Measurements from ENCODE around the gene VPS25. TPM values are rescaled to one million over a fixed set of nuclear protein-coding genes. Genes with fewer than 3 reads are reported as not detected.

The VPS25 gene
- total RNA-seq, 2 experiments from 2014 or later = 78.4 to 84.1 TPM

DNA sequence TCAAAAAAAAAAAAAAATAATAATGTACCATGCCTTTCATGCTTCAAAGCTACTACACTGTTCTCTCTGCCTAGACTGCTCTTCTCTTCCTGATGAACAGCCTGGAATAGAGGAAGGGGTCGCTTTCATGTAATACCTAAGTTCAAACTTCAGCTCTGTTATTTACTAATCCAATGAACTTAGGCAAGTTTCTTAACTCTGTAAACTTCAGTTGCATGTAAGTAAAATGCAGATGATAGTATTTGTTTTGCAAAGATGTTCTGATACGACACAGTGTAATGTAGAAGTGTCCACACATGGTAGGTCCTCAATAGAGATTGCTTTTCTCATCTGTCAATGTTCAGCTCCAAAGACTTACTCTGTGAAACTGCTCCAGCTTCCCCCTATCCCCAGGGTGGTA lies 18.7 kb downstream of the VPS25 start:
- ChIA-PET POLR2A (no interaction called here), CTCF (ENCODE audit: unreplicated experiment) (interaction anchor here (0.6 kb wide), 1 partner anchor 36 kb away, joined by 3 read pairs; no protein-coding TSS in a partner anchor)
- Histone ChIP-seq H3K4me2 (ENCODE audit: low read length) (no peak overlapping the region), H3K4me3 (ENCODE audit: low read depth, low read length, poor library complexity, severe bottlenecking) (no peak overlapping the region), H3K9me2 (ENCODE audit: insufficient read depth, low read length) (no peaks in the 10 kb centered on the region), H2AFZ (ENCODE audit: low read length) (no peak overlapping the region), H4K20me1 (ENCODE audit: insufficient read depth, low read length) (no peaks in the 10 kb centered on the region), H3K4me1 (ENCODE audit: insufficient read depth, low read length, poor library complexity, severe bottlenecking) (no peaks in the 10 kb centered on the region), H3K79me2 (ENCODE audit: insufficient read depth, low read depth, low read length) (no peaks in the 10 kb centered on the region), H3K9me3 (ENCODE audit: low read length) (no peaks in the 10 kb centered on the region), H3K27ac (ENCODE audit: low read depth, low read length, poor library complexity, severe bottlenecking) (no peak overlapping the region), H3K36me3 (ENCODE audit: insufficient read depth, low read length) (no peaks in the 10 kb centered on the region)
- DNase-seq (ENCODE audit: low spot score) = no peak
- no TSS peak for BruUV-seq (replicated peaks)
- no peak for TF ChIP-seq EZH2phosphoT487 (IDR thresholded peaks at IDR 0.05; ENCODE audit: borderline replicate concordance, low read depth, low read length)
- TF ChIP-seq, protein P1, sequence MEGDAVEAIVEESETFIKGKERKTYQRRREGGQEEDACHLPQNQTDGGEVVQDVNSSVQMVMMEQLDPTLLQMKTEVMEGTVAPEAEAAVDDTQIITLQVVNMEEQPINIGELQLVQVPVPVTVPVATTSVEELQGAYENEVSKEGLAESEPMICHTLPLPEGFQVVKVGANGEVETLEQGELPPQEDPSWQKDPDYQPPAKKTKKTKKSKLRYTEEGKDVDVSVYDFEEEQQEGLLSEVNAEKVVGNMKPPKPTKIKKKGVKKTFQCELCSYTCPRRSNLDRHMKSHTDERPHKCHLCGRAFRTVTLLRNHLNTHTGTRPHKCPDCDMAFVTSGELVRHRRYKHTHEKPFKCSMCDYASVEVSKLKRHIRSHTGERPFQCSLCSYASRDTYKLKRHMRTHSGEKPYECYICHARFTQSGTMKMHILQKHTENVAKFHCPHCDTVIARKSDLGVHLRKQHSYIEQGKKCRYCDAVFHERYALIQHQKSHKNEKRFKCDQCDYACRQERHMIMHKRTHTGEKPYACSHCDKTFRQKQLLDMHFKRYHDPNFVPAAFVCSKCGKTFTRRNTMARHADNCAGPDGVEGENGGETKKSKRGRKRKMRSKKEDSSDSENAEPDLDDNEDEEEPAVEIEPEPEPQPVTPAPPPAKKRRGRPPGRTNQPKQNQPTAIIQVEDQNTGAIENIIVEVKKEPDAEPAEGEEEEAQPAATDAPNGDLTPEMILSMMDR (conservative IDR thresholded peaks at IDR 0.05; ENCODE audit: low read length) = no peak
- intact Hi-C loops (cut with micrococcal nuclease; ENCODE audit: unreplicated experiment) = no loop called here

DNA sequence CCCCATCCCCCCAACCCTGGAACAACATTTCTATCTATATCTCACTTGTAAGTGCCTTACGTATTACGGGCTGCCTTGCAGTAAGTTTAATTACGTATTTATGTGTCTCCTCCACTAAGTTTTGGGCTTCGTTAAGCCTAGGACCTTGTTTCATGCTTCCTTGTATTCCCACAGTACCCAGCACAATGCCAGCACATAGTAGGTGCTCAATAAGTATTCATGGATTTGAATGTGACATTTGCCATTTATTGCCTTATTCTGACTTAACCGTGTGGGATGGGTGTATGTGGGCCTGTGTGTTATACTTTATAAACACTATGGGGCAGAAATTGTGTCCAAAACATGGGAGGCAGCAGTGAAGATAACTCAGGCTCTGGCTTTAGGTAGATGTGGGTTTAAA lies 19.3 kb downstream of the VPS25 start:
- ChIA-PET POLR2A (no interaction called here), CTCF (ENCODE audit: unreplicated experiment) (no interaction called here)
- no peaks in the 10 kb centered on the region for H4K20me1 ChIP-seq (ENCODE audit: insufficient read depth, low read length)
- BruUV-seq (replicated peaks) = no TSS peak
- H3K4me3 ChIP-seq (ENCODE audit: low read depth, low read length, poor library complexity, severe bottlenecking) = no peak overlapping the region
- H3K79me2 ChIP-seq (ENCODE audit: insufficient read depth, low read depth, low read length) = no peaks in the 10 kb centered on the region
- H3K27ac ChIP-seq (ENCODE audit: low read depth, low read length, poor library complexity, severe bottlenecking) = no peak overlapping the region
- H3K4me1 ChIP-seq (ENCODE audit: insufficient read depth, low read length, poor library complexity, severe bottlenecking) = no peaks in the 10 kb centered on the region
- intact Hi-C loops (cut with micrococcal nuclease; ENCODE audit: unreplicated experiment) = no loop called here
- H3K36me3 ChIP-seq (ENCODE audit: insufficient read depth, low read length) = no peaks in the 10 kb centered on the region
- no peak overlapping the region for H2AFZ ChIP-seq (ENCODE audit: low read length)
- no peak overlapping the region for H3K4me2 ChIP-seq (ENCODE audit: low read length)
- no peaks in the 10 kb centered on the region for H3K9me2 ChIP-seq (ENCODE audit: insufficient read depth, low read length)
- no peak for DNase-seq (ENCODE audit: low spot score)
- TF ChIP-seq EZH2phosphoT487 (IDR thresholded peaks at IDR 0.05; ENCODE audit: borderline replicate concordance, low read depth, low read length) = no peak
- TF ChIP-seq, protein P1 (conservative IDR thresholded peaks at IDR 0.05; ENCODE audit: low read length) = no peak
- H3K9me3 ChIP-seq (ENCODE audit: low read length) = no peaks in the 10 kb centered on the region

DNA sequence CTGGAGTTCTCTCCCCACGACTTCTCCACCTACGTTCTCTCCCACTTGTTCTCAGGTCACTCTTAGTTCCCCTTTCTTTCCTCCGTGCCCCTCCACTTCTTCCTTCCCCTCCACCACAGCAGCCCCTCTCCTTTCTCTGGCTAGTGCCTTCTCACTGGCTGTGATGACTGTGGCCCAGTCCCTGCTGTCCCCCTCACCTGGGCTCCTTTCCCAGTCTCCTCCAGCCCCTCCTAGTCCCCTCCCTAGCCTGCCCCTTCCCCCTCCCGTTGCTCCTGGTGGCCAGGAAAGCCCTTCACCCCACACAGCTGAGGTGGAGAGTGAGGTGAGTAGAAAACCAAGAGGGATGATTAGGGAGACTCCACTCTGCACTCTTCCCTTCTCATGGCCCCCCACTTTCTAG lies 21.8 kb downstream of the VPS25 start:
- Histone ChIP-seq H3K79me2 (ENCODE audit: insufficient read depth, low read depth, low read length) (no peaks in the 10 kb centered on the region), H4K20me1 (ENCODE audit: insufficient read depth, low read length) (no peaks in the 10 kb centered on the region), H3K9me2 (ENCODE audit: insufficient read depth, low read length) (no peaks in the 10 kb centered on the region), H2AFZ (ENCODE audit: low read length) (no peak overlapping the region), H3K4me1 (ENCODE audit: insufficient read depth, low read length, poor library complexity, severe bottlenecking) (no peaks in the 10 kb centered on the region), H3K9me3 (ENCODE audit: low read length) (no peaks in the 10 kb centered on the region), H3K4me3 (ENCODE audit: low read depth, low read length, poor library complexity, severe bottlenecking) (no peak overlapping the region), H3K27ac (ENCODE audit: low read depth, low read length, poor library complexity, severe bottlenecking) (no peak overlapping the region), H3K4me2 (ENCODE audit: low read length) (no peak overlapping the region), H3K36me3 (ENCODE audit: insufficient read depth, low read length) (no peaks in the 10 kb centered on the region)
- no TSS peak for BruUV-seq (replicated peaks)
- intact Hi-C loops (cut with micrococcal nuclease; ENCODE audit: unreplicated experiment) = no loop called here
- TF ChIP-seq EZH2phosphoT487 (IDR thresholded peaks at IDR 0.05; ENCODE audit: borderline replicate concordance, low read depth, low read length) = no peak
- TF ChIP-seq, protein P1 (conservative IDR thresholded peaks at IDR 0.05; ENCODE audit: low read length) = no peak
- ChIA-PET POLR2A (no interaction called here), CTCF (ENCODE audit: unreplicated experiment) (no interaction called here)
- DNase-seq (ENCODE audit: low spot score) = no peak

All from OCI-LY7 (cell line).